ENCODE data around the gene RBBP4.
A peak's percentile ranks its signal among the peaks of the same experiment; 100 is the strongest.
"Not testable (repeated sequence)": the region's sequence is repeated elsewhere in the genome, so short reads cannot be mapped to it uniquely, and the experiment has no call there.

The RBBP4 gene

DNA sequence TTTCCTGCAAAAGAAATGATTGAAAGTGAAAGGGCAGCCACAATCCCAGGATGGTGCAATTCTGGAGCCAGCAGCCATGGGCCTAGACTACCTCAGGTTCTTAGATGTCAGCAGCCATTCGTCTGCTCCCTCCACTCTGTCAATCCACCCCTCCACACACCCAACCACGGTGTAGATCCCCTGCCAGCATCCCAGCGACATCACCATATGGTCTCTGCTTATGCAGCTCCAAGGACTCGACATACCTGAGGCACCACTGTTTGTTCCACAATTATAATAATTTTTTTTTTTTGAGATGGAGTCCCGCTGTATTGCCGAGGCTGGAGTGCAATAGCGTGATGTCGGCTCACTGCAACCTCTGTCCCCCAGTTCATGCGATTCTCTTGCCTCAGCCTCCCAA is 45.0 kb downstream of the RBBP4 start:
- DNase-seq, result no peak

GRCh38 chr1:32696996-32697395 is 46.0 kb downstream of the RBBP4 start:
- DNase-seq, result not testable (repeated sequence)

DNA sequence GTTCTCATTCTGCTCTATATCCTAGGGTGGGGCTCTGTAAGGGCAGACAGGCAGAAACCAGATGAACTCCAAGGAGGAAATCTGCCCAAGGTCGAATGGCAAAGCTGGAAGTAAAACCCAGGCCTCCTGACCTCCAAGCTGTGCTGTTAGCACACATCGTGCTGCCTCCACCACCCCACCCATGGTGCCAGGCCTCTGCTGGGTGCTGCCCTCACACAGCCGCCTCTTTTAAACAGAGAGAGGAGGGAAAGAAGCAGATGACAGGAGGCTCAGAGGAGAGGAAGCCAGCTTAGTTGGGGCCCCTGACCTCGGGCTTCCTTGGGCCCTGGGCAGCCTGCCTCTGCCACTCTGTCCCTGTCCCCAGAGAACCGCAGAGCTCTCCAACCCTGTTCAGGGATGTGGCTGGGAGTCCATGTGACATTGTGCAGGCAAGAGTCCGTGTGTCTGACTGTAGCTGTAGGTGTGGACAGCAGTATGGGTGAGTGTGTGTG is 50.5 kb downstream of the RBBP4 start:
- DNase-seq, result no peak

GRCh38 chr1:32701951-32702598 is 51.1 kb downstream of the RBBP4 start:
- no peak for DNase-seq

- DNase-seq, result no peak
Measured at GRCh38 chr1:32702599-32703478, 51.8 kb downstream of the RBBP4 start, which contains the start of gene SYNC. SYNC (minus strand) TSS chr1:32702770; CDS start chr1:32702660, 110 bp downstream.

DNA sequence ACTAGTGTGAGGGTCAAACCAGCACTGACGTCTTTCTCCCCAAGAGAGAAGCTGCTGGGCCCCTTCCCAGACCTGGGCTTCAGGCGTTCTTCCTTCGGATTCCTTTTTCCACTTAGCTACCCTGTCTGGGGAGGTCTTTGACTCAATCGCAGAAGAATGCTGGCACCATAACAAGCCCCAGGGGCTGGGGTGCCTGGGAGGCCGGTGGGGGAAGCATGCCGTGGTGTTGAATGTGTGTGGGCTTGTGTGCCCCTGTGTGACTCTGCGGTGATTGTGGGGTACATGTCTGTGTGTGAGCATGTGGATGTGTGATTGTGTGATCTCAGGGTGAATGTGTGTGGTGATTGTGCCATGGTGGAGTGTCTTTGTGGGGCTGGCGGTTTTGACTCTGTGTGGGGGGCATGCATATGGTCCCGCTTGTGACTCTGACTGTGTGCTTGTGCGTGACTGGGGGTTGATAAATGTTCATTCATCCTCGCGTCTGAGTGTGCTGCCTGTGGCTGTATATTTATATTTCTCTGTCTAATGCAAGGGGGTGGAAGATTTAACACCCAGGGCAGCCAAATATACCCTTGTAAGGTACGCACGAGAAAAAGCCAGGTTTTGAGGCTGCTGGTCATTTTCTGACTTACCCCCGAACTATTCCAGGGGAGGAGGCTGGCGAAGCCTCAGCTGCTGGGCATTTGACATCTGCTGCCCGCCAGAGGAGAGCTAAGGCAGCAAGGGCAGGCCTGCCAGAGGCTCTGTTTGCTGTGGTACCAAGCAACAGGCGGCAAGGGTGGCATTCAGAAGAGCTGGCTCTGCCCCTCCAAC is 52.7 kb downstream of the RBBP4 start:
- no peak for DNase-seq

DNA sequence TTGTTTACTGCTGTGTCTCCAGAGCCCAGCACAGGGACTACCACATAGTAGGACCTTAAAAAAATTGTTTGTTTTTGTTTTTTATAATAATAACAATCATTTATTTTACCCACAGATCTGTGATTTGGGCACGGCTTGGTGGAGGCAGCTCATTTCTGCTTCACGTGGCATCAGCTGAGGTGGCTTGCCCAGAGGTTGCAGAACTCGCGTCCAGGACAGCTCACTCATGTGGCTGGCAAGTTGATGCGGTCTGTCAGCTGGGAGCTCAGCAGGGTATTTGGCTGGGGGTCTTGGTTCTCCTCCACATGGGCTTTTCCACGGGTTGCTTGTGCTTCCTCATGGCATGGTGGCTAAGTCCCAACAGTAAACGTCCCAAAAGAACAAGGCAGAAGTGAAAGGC is 54.5 kb downstream of the RBBP4 start:
- no peak for DNase-seq

GRCh38 chr1:32706491-32706890 is 55.5 kb downstream of the RBBP4 start:
- DNase-seq, result no peak

DNA sequence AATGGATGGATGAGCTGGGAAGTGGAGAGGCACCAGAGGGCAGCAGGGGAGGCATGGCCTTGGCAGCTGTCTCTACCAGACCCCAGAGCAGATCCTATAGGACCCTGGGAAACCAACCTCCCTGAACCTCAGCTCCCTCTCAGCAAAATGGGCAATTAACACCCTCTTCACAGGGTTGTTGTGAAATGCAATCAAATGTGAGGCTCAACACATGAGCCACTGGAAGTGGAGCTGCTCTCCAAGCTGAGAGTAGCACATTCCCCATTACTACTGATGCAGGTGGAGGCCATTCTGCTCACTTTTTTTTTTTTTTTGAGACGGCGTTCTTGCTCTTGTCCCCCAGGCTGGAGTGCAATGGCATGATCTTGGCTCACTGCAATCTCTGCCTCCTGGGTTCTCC is 58.1 kb downstream of the RBBP4 start:
- DNase-seq, result no peak

DNA sequence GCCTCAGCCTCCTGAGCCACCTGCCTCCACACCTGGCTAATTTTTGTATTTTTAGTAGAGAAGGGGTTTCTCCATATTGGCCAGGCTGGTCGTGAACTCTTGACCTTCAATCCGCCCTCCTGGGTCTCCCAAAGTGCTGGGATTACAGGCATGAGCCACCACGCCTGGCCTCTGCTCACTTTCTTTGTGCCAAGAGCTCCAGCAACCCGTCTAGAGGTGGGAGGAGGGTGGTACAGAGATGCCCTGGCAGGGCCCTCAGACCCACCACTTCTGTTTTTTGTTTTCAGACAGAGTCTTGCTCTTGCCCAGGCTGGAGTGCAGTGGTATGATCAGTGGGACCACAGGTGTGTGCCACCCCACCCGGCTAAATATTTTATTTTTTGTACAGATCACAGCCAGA is 58.5 kb downstream of the RBBP4 start:
- no peak for DNase-seq

DNA sequence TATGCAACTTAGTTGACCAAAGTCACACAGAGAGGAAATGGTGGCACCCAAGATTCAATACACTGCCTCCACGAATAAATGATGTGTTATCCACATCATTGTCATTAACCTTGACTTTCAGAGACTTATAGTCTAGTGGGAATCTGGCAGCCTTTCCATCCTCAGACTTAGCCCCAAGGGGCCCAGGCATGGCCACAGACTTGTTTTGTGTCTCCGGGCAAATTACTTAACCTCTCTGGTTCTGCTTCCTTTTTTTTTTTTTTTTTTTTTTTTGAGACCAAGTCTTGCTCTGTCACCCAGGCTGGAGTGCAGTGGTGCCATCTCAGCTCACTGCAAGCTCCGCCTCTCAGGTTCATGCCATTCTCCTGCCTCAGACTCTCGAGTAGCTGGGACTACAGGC is 60.2 kb downstream of the RBBP4 start:
- DNase-seq, result not testable (repeated sequence)

DNA sequence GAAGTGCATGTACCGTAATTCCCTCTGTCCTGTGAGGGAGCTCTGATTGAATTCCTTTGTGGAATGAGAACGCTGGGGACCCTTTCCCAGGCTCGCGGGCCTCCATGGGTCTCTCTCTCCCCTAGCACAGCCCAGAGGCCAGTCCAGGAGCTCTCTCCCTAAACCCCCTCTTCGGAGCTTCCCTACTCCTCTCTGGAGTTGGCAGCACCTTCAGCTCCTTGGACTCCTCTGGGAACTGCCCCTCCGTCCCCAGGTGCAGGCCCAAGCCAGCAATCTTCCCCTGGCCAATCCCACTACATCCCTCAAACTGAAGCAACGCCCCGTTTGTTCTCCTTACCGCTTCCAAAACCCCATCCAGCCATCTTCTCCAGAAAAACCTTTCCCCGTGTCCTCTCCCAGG is 62.1 kb downstream of the RBBP4 start:
- DNase-seq, result no peak

DNA sequence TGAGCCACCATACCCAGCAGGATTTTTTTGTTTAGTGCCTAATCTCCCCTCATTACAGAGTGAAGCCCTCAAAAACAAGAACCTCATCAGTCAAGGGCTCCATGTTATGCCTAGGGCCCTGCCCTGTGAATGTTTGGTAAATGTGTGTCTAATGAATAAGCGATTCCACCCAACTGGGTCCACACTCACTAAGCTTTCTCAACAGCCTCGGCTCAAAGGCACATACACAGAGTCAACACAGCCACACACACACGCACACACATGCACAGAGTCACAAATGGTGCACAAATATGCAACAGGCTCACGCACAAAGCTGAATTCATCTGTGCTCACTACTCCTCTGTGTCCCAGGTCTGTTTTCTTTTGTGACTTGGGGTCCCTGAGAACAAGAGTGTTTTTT is 63.3 kb downstream of the RBBP4 start:
- no peak for DNase-seq

DNA sequence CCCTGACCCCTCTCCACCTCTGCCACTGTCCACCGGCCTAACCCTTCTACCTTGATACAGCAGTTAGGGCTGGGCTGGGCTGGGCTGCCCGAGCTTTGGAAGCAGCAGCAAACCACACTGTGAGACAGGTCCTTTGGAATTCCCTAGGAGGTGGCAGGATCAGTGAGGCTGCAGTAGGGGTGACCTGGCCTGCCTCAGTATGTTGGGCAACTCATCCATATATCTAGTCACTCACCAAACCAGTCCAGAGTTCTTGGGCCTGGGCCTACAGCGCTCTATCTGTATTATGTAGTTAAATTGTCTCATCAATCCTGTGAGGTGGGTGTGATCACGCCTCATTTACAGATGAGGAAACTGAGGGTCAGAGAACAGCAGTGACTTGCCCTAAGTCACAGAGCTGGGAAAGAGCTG is 64.9 kb downstream of the RBBP4 start:
- no peak for DNase-seq

DNA sequence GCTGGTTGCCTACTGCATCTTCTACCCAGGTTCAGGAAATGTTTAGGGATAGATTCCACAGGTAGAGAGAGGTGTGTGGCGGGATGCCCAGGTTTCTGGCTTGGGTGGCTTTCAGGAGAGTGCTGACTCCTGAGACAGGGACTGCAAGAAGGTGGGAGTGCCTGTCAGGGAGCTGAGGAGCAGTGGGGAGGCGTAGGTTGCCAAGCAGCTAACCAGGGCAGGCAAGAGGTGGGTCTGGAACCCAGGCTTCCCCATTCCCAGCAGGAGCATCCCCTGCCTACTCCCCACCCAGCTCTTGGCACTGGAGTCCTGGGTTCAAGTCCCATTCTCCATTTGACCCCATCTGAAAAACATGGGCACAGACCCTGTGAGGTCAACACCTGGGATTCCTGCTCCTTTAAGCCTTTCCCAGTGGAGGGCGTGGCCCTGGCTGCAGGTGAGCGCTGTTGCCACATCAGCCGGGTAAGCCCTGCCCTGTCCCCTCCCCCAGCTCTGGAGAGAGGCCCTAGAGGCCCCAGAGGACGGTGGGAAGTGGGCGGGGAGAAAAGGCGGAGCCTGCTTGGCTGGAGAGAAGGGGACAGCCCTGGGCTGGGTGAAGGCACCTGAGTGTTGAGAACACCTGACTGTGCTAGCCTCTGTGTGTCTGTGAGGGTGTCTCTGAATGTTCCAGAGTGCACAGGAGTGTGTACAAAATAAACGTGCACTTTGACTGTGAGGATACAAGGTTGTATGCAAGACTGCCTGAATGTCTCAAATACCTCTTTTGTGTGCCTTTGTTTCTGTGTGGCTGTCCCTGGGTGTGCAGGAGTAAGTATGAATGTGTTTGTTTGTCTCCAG is 65.5 kb downstream of the RBBP4 start:
- peak; percentile 39 for DNase-seq

DNA sequence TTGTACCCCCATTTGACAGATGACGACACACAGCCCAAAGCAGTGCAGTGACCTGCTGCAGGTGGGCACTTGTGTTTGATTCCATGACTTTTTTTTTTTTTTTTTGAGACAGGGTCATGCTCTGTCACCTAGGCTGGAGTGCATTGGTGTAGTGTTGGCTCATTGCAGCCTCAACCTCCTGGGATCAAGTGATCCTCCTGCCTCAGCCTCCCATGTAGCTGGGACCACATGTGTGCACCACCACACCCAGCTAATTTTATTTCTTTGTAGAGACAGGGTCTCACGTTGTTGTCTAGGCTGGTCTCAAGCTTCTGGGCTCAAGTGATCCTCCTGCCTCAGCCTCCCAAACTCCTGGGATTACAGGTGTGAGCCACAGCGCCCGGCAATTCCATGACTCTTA is 66.5 kb downstream of the RBBP4 start:
- DNase-seq, result no peak

DNA sequence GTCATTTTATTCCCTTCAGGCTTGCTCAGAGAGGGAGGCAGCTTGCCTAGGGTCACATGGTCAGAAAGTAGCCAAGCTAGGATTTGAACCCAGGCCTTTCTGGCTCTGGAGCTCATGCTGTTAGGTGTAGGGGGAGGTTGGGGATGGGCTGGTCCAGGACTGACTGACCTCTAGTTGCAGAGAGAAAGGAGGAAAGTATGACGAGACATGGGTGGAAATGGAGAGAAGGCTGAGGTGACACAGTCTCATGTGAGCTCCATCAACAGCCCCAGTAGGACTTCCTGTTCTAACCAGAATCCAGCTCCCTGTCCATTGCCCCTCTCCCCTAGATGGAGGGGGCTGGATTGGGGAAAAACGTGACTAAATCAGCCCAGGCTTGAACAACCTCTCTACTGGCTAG is 67.0 kb downstream of the RBBP4 start:
- no peak for DNase-seq

- no peak for DNase-seq
Measured at GRCh38 chr1:32718527-32718926, 67.5 kb downstream of the RBBP4 start.

DNA sequence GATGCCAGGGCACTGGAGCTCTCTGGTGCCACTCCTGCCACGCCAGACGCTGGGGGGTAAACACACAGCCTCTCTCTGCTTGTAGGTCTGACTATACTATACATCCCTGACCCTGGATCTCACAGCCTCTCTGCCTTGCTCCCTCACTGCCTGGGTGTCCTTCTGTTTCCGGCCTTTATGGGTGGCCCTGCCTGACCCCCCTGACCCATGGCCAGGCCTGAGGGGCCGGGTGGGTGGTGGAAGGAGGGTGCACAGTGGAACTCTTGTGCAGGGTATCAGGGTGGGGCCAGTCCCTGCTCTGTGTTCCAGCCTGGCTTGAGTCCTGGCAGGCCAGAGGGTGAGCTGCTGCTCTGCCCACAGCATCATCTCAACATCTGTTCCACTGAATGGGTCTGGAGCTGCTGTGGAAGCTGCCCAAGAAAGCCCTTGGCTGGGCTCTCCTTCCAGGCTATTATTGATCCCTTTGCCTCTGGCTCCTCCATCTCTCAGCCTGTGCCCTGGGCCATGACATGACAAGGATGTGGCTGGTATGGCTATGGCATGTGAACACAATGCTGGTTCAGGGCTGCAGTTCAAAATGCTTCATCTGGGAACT is 68.8 kb downstream of the RBBP4 start:
- DNase-seq, result no peak

DNA sequence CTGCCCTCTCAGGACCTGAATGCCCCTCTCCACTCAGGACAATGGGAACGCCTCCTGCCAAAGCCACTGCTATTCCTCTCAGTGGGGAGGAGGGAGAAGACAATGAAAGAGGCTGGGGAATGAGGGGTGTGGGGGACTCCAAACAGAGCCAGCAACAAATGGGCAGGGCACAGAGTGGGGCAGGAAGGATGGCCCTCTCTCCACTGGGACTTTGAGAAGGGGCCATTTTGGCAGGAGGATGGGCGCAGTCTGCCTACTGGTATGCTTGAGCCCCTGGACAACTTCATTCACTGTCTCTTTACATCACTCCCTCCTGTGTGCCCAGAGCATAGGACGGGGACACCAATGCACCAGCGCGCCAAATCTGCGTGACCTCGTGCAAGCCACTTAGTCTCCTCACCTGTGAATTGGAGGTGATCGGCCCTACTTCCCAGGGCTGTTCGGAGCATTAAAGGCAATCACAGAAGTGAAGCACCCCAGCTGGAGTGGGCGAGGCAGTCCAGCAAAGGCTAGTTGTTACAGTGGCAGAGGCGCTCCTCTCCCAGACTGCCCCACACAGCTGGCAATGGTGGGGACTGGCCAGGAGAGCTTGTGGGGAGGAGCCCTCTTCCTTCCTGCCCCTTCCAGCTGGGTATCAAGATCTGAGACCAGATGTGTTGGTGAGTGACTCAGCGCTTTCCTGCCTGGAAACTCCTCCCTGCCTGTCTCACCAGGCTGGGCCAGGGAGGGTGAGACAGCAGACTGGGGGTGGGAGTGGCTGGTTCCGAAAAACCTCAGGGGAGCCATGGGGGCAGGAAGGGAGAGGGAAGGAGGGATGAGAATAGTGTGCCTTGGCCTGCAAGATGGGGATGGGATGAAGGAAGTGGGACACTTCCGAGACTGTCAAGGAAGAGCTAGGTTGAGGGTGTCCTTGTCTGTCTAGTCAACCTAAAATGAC is 73.9 kb downstream of the RBBP4 start:
- DNase-seq, result peak; percentile 18

DNA sequence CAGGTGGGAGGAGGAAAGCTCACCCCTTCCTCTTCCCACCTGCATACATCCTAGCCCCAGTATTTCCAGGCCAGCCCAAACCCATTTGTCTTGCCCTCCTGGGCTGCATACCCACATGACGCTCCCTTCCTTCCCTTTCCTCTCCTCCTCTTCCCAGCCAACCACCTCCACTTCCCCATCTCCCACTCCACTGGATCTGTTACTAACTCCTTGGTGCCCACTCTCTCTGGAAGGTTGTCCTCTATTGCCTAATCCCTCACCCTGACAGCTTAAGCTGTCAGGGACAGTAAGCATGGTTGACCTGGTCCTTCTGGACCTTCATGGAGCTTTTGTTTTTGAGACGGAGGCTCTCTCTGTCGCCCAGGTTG is 74.6 kb downstream of the RBBP4 start:
- DNase-seq, result no peak

Data from NCI-H2227 treated with DMSO at 0.1 percent for 48 hours (cell line).